ENCODE measurements around the gene MSRB3. TPM values are rescaled to one million over a fixed set of nuclear protein-coding genes. Genes with fewer than 3 reads are reported as not detected.

The MSRB3 gene
- total RNA-seq, 3 donors from 2014 or later: 8.1 to 154 (median 18.3) TPM

DNA sequence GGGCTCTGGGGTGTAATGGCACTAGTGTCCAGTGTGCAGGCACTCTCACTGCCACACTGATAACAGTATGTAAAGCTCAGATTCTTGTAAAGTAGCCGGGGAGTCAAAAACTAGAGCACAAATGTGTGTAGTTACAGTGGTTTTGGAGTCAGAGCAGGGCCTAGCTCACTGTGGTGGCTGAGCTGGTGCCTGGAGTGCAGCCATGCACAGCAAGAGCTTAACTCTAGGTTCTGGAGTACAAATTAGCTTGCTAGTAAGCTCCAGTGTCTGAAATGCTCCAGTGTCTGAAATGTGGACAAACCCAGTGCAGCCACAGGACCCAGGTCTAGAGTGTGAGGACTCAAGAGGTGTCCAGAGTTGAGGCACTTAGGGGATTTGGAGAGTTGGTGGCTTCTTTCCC, 149.2 kb downstream of the MSRB3 start:
- Histone ChIP-seq H3K36me3 (ENCODE audit: low read depth) (no peaks in the 10 kb centered on the region), H3K4me3 (no peak overlapping the region), H3K9me3 (peaks cover 6% of the 10 kb centered on the region), H3K4me1 (ENCODE audit: low read depth) (no peaks in the 10 kb centered on the region)
- TF ChIP-seq, protein P1, sequence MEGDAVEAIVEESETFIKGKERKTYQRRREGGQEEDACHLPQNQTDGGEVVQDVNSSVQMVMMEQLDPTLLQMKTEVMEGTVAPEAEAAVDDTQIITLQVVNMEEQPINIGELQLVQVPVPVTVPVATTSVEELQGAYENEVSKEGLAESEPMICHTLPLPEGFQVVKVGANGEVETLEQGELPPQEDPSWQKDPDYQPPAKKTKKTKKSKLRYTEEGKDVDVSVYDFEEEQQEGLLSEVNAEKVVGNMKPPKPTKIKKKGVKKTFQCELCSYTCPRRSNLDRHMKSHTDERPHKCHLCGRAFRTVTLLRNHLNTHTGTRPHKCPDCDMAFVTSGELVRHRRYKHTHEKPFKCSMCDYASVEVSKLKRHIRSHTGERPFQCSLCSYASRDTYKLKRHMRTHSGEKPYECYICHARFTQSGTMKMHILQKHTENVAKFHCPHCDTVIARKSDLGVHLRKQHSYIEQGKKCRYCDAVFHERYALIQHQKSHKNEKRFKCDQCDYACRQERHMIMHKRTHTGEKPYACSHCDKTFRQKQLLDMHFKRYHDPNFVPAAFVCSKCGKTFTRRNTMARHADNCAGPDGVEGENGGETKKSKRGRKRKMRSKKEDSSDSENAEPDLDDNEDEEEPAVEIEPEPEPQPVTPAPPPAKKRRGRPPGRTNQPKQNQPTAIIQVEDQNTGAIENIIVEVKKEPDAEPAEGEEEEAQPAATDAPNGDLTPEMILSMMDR (IDR thresholded peaks at IDR 0.05): no peak
- intact Hi-C loops (cut with DNase I, micrococcal nuclease): no loop called here
- ATAC-seq: no peak
- DNase-seq: no peak

DNA sequence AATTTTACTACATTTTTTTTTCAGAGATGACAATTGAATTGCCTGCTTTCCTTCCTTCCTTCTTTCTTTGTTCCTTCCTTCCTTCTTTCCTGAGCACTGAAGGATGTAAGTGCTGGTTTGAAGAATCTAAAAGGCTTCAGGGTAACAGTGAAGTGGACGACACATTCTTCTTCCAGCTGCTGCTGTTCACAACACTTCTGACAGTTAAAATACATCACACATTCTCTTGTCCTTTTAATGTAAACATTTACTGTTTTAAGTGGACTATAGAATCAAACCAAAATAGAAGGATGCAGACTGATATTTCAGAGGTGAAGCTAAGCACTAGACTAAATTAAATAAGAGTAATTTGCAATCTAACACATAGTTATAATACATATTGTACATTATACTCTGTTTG, 151.5 kb downstream of the MSRB3 start:
- no peak for ATAC-seq
- no peak for DNase-seq
- Histone ChIP-seq H3K4me1 (ENCODE audit: low read depth) (no peaks in the 10 kb centered on the region), H3K4me3 (no peak overlapping the region), H3K9me3 (peaks cover 5% of the 10 kb centered on the region), H3K36me3 (ENCODE audit: low read depth) (no peaks in the 10 kb centered on the region)
- intact Hi-C loops (cut with DNase I, micrococcal nuclease): no loop called here
- TF ChIP-seq, protein P1 (IDR thresholded peaks at IDR 0.05): no peak

DNA sequence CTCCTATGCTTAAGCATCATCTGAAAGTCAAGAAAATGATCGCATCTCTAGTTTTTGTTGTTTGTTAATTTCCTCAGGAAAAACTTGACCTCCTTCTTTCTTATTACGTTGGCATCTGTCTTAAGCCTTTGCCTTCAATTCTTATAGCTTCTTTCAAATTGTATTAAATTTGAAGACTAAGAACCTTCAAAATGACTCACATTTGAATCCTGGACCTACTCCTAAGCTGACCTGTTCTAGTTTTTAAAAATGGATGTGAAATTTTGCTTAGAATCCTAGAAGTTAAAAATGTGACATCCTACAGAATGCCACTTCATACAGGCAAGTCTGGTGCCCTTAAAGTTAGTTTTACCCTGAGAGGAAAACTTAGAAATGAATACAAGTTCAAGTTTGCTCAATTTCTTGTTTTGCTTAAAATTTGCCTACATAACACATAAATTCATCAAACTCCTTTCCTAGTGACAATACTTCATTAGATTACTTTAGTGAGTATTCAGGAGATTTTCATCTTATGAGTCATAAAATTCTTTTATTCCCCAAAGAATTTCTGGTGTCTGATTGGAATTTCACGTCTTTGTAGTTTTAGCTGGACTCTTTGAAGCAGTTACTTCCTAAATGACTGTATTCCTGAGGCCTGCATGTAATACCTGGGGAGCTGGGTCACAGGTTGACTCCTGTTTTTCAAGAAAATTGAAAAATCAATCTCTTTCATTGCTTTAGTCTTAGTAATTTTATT, 152.3 kb downstream of the MSRB3 start:
- no peak for ATAC-seq

DNA sequence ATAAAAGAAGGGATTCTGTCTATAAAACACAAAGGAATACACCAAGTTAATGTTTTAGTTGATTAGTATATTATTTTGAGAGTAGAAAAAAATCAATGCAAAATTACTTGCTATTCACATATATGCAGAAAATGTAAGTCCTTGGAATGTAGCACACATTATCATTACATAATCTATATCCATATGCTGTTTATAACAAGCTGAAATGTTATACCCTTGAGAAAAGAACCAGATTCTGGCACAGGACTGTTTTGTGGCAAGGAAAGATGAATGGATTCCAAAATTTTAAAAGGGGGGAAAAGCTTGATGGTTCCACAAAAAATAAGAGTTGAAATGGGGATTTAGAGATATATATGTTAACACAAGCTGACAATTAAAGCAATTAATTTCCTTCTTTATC, 153.6 kb downstream of the MSRB3 start:
- H3K36me3 ChIP-seq (ENCODE audit: low read depth): no peaks in the 10 kb centered on the region
- DNase-seq: no peak
- no peaks in the 10 kb centered on the region for H3K9me3 ChIP-seq
- TF ChIP-seq, protein P1 (IDR thresholded peaks at IDR 0.05): no peak
- no peak overlapping the region for H3K4me3 ChIP-seq
- H3K4me1 ChIP-seq (ENCODE audit: low read depth): no peaks in the 10 kb centered on the region
- intact Hi-C loops (cut with DNase I, micrococcal nuclease): no loop called here
- ATAC-seq: no peak

More for the DNA sequence above, 152.3 kb downstream of the MSRB3 start:
- Histone ChIP-seq H3K4me3 (no peak overlapping the region), H3K9me3 (no peaks in the 10 kb centered on the region), H3K36me3 (ENCODE audit: low read depth) (no peaks in the 10 kb centered on the region), H3K4me1 (ENCODE audit: low read depth) (no peaks in the 10 kb centered on the region)
- TF ChIP-seq, protein P1 (IDR thresholded peaks at IDR 0.05): no peak
- DNase-seq: no peak
- intact Hi-C loops (cut with DNase I, micrococcal nuclease): no loop called here

DNA sequence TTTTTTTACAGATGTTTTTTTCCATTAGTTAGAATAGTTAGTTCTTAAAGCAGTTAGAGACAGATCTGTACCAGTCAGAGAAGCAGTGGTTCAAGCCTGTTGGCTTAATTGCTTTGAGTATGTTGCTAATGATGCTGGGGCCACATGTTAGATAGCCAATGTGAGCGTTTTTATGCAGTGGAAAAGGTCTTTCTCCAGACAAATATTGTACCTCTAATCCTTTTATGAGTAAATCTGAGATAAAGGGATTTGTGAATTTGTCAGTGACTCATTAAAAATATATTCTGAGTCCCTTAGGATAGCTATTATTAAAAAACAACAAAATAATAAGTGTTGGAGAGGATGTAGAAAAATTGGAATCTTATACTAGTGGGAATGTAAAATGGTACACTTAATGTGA, 154.2 kb downstream of the MSRB3 start:
- DNase-seq: no peak
- no peaks in the 10 kb centered on the region for H3K9me3 ChIP-seq
- TF ChIP-seq, protein P1 (IDR thresholded peaks at IDR 0.05): no peak
- H3K4me1 ChIP-seq (ENCODE audit: low read depth): no peaks in the 10 kb centered on the region
- intact Hi-C loops (cut with DNase I, micrococcal nuclease): no loop called here
- no peak overlapping the region for H3K4me3 ChIP-seq
- ATAC-seq: no peak
- no peaks in the 10 kb centered on the region for H3K36me3 ChIP-seq (ENCODE audit: low read depth)
